ENCODE measurements around the gene KCNMB2. TPM values are rescaled to one million over a fixed set of nuclear protein-coding genes. Genes with fewer than 3 reads are reported as not detected.

KCNMB2 gene
- total RNA-seq, 1 donor from 2014 or later = not detected

GRCh38 chr3:178808748-178809147, 272.5 kb downstream of the KCNMB2 start:
- no peaks in the 10 kb centered on the region for H3K36me3 ChIP-seq
- no peaks in the 10 kb centered on the region for H3K4me1 ChIP-seq
- no peaks in the 10 kb centered on the region for H3K9me3 ChIP-seq
- intact Hi-C loops (cut with DNase I) = no loop called here
- no peaks in the 10 kb centered on the region for H3K27me3 ChIP-seq
- H3K4me3 ChIP-seq = no peak overlapping the region
- no peak for TF ChIP-seq CTCF (IDR thresholded peaks at IDR 0.05)
- DNase-seq (ENCODE audit: low spot score in 2 of 2) = no peak
- H3K27ac ChIP-seq = no peak overlapping the region

GRCh38 chr3:178810181-178810580, 273.9 kb downstream of the KCNMB2 start:
- DNase-seq (ENCODE audit: low spot score in 2 of 2) = no peak
- H3K4me3 ChIP-seq = no peak overlapping the region
- no peaks in the 10 kb centered on the region for H3K4me1 ChIP-seq
- intact Hi-C loops (cut with DNase I) = no loop called here
- H3K9me3 ChIP-seq = no peaks in the 10 kb centered on the region
- no peaks in the 10 kb centered on the region for H3K36me3 ChIP-seq
- TF ChIP-seq CTCF (IDR thresholded peaks at IDR 0.05) = no peak
- H3K27me3 ChIP-seq = no peaks in the 10 kb centered on the region
- no peak overlapping the region for H3K27ac ChIP-seq

- intact Hi-C loops (cut with DNase I) = no loop called here
- Histone ChIP-seq H3K4me1 (peaks cover 0 to 5% of the 10 kb centered on the region in 2 donors), H3K27ac (peak overlapping the region; percentile 72 to 80), H3K27me3 (no peaks in the 10 kb centered on the region), H3K4me3 (no peak overlapping the region), H3K9me3 (no peaks in the 10 kb centered on the region), H3K36me3 (no peaks in the 10 kb centered on the region)
- TF ChIP-seq CTCF (IDR thresholded peaks at IDR 0.05) = no peak
- DNase-seq (ENCODE audit: low spot score in 2 of 2) = no peak
Measured at GRCh38 chr3:178822722-178823121, 286.5 kb downstream of the KCNMB2 start.

GRCh38 chr3:178823150-178823549, 286.9 kb downstream of the KCNMB2 start:
- intact Hi-C loops (cut with DNase I) = no loop called here
- Histone ChIP-seq H3K4me3 (no peak overlapping the region), H3K36me3 (no peaks in the 10 kb centered on the region), H3K4me1 (peaks cover 0 to 5% of the 10 kb centered on the region in 2 donors), H3K9me3 (no peaks in the 10 kb centered on the region), H3K27ac (peak overlapping the region; percentile 72 to 80), H3K27me3 (no peaks in the 10 kb centered on the region)
- no peak for DNase-seq (ENCODE audit: low spot score in 2 of 2)
- no peak for TF ChIP-seq CTCF (IDR thresholded peaks at IDR 0.05)

GRCh38 chr3:178823591-178824246, 287.5 kb downstream of the KCNMB2 start:
- no peaks in the 10 kb centered on the region for H3K9me3 ChIP-seq
- no peaks in the 10 kb centered on the region for H3K27me3 ChIP-seq
- no peaks in the 10 kb centered on the region for H3K36me3 ChIP-seq
- no peak for TF ChIP-seq CTCF (IDR thresholded peaks at IDR 0.05)
- H3K27ac ChIP-seq = peak overlapping the region; percentile 72 to 80
- DNase-seq (ENCODE audit: low spot score in 2 of 2) = no peak
- H3K4me1 ChIP-seq = peaks cover 0 to 5% of the 10 kb centered on the region in 2 donors
- H3K4me3 ChIP-seq = no peak overlapping the region
- intact Hi-C loops (cut with DNase I) = no loop called here

Data from ascending aorta (tissue), 2 donors.